22Rv1 (cell line): Measurements from ENCODE around the gene SYMPK.

Experiments used
- H3K27ac ChIP-seq: fragments of 450-650 bp; 2 replicates; pipeline ENCODE4 v1.5.1; 2017
- ZFX ChIP-seq: fragments of 450-650 bp; IDR thresholded peaks from 2 replicates; pipeline ENCODE4 v1.6.1; 2017; ENCODE audit warnings: antibody characterized with exemption, borderline replicate concordance
- TF ChIP-seq, protein P1 (sequence below): fragments of 450-650 bp; IDR thresholded peaks from 2 replicates; pipeline ENCODE4 v1.5.1; 2017; ENCODE audit warnings: mild to moderate bottlenecking

SYMPK gene

DNA sequence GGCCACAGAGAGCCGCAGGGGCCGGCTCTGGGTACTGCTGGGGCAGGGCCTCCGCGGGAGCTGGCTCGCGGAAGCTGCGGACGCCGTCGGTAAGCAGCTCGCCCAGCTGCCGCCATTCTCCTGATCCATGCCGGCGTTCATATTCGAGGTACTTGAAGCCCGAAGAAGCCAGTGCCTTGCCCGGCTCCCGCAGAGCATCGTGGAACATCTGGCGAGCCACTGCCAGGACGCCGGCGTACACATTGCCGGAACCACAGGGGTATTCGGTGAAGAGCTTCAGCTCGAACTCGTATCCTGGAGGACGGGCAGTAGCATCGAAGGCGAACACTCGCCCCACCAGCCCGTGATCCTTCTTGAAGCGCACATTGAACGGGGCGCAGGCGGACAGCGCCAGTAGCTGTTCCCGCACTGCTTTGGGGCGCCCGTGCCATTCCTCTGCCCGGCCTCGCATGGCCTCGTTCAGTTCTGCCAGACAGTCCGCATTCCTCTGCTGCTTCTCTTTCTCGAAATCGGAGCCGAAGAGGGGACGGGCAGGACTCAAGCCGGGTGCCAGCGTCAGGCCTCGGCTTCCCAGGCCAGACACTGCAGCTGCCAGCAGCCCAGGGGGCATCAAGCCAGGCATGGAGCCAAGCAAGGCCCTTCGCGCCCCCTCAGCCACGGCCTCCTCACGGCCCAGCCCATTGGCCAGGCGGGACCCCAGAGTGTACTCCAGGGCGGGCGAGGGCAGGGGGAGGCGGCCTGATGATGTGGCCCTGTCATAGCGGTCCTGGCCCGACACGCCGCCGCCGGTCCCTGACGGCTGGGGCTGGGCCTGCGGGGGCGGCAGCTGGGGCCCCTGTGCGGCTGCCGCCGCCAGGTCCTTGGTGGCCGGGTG lies 22.0 kb upstream of the SYMPK start:
- TF ChIP-seq ZFX: no peak
- TF ChIP-seq, protein P1, sequence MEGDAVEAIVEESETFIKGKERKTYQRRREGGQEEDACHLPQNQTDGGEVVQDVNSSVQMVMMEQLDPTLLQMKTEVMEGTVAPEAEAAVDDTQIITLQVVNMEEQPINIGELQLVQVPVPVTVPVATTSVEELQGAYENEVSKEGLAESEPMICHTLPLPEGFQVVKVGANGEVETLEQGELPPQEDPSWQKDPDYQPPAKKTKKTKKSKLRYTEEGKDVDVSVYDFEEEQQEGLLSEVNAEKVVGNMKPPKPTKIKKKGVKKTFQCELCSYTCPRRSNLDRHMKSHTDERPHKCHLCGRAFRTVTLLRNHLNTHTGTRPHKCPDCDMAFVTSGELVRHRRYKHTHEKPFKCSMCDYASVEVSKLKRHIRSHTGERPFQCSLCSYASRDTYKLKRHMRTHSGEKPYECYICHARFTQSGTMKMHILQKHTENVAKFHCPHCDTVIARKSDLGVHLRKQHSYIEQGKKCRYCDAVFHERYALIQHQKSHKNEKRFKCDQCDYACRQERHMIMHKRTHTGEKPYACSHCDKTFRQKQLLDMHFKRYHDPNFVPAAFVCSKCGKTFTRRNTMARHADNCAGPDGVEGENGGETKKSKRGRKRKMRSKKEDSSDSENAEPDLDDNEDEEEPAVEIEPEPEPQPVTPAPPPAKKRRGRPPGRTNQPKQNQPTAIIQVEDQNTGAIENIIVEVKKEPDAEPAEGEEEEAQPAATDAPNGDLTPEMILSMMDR: no peak
- peak overlapping the region; percentile 100 for H3K27ac ChIP-seq

DNA sequence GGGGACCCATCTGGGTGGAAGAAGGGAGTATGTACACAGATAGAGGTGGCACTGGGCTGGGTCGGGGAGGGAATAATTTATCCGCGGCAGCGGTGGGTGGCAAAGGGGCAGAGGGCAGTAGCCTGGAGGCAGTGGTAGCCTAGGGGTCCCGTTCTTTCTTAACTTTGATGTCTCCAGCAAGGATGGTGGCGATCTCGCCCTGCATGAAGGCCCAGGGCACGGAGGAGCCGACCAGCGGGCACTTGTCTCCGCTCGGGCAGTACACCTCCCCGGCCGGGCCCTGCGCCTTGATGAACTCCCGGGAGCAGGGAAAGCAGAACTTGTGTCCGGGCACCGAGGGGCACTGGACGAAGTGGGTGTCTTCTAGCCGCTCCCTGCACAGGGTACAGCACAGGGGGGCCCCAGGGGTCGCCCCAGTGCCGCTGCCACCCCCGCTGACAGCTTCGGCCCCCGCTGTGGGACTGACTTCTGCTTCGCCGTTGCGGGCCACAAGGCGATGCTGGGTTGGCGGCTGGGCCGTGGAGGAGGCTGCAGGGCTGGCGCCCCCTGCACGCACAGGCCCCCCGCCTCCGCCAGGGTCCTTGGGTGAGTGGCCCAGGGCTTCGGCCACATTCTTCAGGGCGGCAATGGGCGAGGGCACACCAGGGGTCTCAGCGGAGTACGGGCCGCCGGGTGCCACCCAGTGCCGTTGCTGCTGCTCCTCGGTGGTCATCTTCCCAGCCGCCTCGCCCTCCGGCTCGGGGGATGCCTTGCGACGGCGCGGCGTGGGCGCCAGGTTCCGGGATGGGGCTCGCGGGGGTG lies 21.1 kb upstream of the SYMPK start:
- H3K27ac ChIP-seq: peak overlapping the region; percentile 100
- TF ChIP-seq ZFX: no peak
- TF ChIP-seq, protein P1: no peak

DNA sequence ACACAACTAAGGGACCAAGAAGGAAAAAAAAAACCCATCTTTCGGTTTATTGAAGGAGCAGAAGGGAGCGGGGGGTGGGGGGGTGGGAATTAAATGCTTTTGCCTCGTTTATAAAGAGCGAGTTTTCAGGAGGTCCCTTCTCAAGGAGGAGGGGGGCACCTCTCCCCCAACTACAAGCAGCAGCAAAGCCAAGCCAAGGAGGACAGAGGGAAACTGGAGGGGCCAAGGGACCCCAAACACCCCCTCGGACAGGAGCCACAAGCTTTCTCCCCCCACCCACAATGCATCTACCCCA lies 20.6 kb upstream of the SYMPK start:
- H3K27ac ChIP-seq: peak overlapping the region; percentile 100
- TF ChIP-seq, protein P1: peak; percentile 61
- TF ChIP-seq ZFX: no peak

DNA sequence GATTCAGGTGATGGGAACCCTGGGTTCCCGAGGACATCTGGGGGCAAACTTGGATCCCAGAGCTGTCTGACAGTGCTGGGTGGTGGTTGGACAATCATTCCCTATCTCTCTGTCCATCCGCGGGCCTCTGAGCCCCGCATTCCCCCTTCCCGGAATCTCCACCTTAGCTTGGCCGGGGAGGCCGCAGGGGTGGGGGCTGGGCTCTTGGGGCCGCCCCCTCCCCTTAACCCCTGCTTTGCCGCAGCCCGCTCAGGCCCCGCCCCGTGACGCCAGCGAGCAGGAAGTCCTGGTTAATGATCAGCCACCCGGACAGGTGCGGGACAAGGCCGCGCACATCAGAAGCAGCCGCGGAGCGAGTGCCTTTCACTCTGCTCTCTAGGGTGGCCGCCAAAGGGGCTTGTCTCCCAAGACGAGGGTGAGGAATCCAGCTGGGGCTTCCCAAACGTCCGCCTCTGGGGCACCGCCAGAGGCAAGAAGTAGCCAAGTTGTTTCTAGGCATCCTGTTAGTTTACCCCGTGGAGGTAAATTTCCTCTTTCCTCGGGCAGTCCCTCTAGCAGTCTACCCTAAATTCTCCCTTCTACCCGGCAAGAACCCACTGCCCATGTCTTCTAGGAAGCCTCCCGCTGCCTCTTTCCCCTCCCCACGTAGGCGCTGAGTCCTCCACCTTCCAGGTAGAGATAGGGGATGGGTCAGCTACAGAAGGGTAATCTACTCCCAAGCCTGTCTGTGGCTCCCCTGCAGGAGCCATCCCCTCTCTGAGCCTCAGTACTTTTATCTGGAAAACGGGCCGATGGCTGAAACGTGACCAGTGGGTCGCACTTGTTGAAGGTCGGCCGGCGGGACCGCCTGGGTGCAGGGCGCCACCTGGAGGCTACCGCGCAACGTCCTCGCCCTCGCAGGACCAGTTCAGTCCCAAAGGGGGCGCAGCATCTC lies 20.0 kb upstream of the SYMPK start:
- TF ChIP-seq ZFX: no peak
- TF ChIP-seq, protein P1: peak; percentile 97
- H3K27ac ChIP-seq: peak overlapping the region; percentile 100

DNA sequence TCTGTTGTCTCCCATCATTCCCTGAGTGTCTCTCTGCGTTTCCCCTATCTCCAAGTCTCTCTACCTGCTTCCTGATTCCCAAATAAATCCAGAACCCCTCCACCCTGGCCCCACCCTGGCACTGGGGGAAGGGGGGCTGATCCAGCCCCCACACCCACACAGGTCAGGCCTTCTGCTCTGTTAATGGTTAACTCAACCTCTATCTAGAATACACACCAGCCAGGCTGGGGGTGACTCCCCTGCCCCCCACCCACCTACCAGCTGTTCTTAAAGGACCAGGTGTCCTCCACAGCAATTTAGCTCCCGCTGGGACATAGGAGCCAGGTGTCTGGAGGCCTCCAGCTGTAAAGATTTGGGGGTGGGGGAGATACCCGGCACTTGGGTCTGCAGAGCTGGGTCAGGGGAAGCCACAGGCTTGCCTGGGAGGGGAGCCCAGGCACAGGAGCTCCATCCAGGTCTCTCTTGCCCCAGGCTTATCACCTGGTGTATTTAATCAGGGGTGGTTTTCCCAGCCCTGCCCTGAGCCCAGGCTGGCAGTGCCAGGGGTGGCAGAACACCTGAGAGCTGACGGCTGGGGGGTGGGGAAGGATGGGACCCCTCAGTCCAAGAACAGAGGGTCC lies 19.1 kb upstream of the SYMPK start:
- peak overlapping the region; percentile 100 for H3K27ac ChIP-seq
- TF ChIP-seq ZFX: no peak

DNA sequence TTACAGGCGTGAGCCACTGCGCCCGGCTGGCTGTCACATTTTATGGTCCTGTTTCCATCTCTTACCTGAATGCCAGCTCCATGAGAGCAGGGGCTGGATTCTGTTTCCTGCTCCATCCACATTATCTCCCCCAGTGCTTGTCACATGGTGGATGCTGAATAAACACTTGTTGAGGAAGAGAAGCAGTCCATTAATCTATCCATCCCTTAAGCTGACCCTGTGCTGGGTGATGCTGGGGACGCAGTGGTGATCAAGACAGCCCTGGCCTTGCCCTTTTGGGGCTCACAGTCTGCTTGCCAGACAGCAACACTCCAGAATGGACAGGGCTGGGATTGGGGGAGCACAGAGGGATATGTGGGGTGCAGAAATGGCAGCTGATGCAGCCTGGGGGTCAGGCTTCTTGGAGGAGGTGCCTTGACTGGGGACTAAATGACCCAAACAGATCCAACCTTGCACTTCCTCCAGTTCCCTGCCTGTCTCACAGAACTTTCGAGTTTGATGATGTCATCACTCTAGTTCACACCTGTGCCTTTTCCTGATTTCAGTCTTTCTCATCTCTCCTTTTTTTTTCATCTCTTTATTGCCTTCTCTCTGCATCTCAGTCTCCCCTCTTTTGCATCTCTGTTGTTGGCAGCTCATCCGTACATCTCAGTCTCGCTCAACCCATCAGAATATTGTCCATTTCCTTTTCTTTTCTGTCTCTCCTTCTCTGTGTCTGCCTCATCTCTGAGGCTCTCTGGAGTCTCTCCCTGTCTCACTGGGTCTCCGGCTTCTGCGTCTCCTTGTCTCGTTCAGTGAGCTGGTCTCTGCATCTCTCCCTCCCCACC lies 18.3 kb upstream of the SYMPK start:
- TF ChIP-seq, protein P1: no peak
- no peak for TF ChIP-seq ZFX
- peak overlapping the region; percentile 100 for H3K27ac ChIP-seq
